ENCODE data around the gene IFT27.
A peak's percentile ranks its signal among the peaks of the same experiment; 100 is the strongest.

Gene IFT27

GRCh38 chr22:36739185-36739584 is 36.7 kb downstream of the IFT27 start:
- TF ChIP-seq, protein P1, sequence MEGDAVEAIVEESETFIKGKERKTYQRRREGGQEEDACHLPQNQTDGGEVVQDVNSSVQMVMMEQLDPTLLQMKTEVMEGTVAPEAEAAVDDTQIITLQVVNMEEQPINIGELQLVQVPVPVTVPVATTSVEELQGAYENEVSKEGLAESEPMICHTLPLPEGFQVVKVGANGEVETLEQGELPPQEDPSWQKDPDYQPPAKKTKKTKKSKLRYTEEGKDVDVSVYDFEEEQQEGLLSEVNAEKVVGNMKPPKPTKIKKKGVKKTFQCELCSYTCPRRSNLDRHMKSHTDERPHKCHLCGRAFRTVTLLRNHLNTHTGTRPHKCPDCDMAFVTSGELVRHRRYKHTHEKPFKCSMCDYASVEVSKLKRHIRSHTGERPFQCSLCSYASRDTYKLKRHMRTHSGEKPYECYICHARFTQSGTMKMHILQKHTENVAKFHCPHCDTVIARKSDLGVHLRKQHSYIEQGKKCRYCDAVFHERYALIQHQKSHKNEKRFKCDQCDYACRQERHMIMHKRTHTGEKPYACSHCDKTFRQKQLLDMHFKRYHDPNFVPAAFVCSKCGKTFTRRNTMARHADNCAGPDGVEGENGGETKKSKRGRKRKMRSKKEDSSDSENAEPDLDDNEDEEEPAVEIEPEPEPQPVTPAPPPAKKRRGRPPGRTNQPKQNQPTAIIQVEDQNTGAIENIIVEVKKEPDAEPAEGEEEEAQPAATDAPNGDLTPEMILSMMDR (IDR thresholded peaks at IDR 0.05; ENCODE audit: low read depth, low read length) = no peak
- TF ChIP-seq MYC (IDR thresholded peaks at IDR 0.05; ENCODE audit: low read depth, low read length) (no peak), POLR2A (IDR thresholded peaks at IDR 0.05; ENCODE audit: extremely low read depth, insufficient read length) (no peak)
- no peak overlapping the region for H3K4me3 ChIP-seq (ENCODE audit: low read depth, low read length)
- DNase-seq (ENCODE audit: low read depth) = no peak

DNA sequence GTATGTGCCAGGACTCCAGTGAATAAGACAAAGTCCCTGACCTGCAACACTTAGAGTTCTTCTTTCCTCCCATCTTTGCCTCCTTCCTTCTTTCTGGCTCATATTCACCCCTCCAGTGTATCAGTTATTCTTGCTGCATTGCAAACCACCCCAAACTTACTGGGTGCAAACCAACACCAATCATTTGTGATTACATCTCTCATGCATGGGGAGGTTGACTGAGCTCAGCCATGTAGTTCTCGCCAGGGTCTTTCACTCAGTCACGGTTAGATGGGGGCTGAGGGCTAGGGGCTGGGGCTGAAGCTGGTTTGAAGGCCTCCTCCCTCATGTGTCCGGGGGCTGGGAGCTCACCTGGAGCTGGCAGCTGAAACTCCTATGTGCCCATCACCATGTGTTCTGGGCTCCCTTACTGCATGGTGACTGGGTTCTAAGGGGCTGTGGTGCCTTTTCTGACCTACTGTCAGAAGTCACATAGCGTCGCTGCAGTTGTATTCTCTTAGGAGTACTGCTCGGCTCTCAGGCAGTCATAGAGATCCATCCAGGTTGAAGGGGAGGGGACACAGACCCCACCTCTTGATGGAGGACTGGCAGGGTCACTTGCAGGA is 37.4 kb downstream of the IFT27 start:
- no peak for DNase-seq (ENCODE audit: low read depth)
- H3K4me3 ChIP-seq (ENCODE audit: low read depth, low read length) = no peak overlapping the region
- TF ChIP-seq POLR2A (IDR thresholded peaks at IDR 0.05; ENCODE audit: extremely low read depth, insufficient read length) (no peak), MYC (IDR thresholded peaks at IDR 0.05; ENCODE audit: low read depth, low read length) (no peak), MAX (IDR thresholded peaks at IDR 0.05; ENCODE audit: low read depth, low read length) (no peak)
- TF ChIP-seq, protein P1 (IDR thresholded peaks at IDR 0.05; ENCODE audit: low read depth, low read length) = no peak

DNA sequence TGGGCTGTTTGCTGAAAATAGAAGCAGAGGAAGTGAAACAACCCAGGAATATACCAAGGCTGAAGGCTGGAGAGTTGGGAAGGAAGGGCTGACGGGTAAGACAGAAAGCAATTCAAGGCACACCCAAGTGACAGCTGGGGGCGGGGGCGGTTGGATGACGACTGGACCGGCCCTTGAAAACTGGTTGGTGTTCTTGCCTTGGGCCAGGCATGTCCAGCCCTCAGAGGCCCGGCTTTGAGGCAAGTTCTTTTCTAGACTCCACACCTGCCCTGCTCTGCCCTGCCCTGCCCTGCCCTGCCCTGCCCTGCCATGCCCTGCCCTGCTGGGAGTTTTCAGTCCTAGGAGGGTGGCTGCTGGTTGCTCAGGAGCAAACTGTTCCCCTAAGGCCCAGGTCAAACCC is 38.1 kb downstream of the IFT27 start:
- DNase-seq (ENCODE audit: low read depth) = no peak
- H3K4me3 ChIP-seq (ENCODE audit: low read depth, low read length) = no peak overlapping the region
- TF ChIP-seq, protein P1 (IDR thresholded peaks at IDR 0.05; ENCODE audit: low read depth, low read length) = no peak
- TF ChIP-seq MAX (IDR thresholded peaks at IDR 0.05; ENCODE audit: low read depth, low read length) = no peak
- TF ChIP-seq MYC (IDR thresholded peaks at IDR 0.05; ENCODE audit: low read depth, low read length) = no peak
- TF ChIP-seq POLR2A (IDR thresholded peaks at IDR 0.05; ENCODE audit: extremely low read depth, insufficient read length) = no peak

DNA sequence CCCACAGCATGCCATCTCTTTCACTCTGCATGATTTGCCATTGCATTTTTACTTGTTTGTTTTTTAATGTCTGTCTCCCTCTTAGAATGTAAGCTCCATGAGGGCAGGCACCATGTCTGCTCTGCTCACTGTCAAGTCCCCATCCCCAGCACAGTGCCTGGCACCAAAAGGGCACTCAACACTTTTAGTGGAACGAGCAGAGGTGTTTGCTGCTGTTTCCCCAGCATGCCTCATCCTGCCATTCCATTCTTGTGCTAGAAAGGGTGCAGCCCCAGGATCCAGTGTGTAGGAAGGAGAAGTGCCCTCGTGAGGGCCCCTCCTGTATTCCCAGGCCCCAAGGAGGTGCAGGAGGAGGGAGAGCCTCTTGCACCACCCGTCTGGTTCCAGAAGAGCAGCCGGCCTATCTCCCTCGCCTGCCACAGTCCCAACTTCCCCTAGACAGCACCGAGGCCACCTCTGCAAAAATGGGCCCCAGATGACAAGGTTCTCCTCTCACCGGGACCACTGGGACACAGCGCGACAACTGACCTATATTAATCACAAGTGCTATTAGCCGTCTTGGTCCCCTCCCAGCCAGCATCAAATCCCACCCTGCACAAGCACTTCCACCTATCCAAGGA is 39.1 kb downstream of the IFT27 start:
- DNase-seq (ENCODE audit: low read depth) = no peak
- TF ChIP-seq MYC (IDR thresholded peaks at IDR 0.05; ENCODE audit: low read depth, low read length) (no peak), POLR2A (IDR thresholded peaks at IDR 0.05; ENCODE audit: extremely low read depth, insufficient read length) (no peak), MAX (IDR thresholded peaks at IDR 0.05; ENCODE audit: low read depth, low read length) (no peak)
- TF ChIP-seq, protein P1 (IDR thresholded peaks at IDR 0.05; ENCODE audit: low read depth, low read length) = no peak
- H3K4me3 ChIP-seq (ENCODE audit: low read depth, low read length) = no peak overlapping the region

DNA sequence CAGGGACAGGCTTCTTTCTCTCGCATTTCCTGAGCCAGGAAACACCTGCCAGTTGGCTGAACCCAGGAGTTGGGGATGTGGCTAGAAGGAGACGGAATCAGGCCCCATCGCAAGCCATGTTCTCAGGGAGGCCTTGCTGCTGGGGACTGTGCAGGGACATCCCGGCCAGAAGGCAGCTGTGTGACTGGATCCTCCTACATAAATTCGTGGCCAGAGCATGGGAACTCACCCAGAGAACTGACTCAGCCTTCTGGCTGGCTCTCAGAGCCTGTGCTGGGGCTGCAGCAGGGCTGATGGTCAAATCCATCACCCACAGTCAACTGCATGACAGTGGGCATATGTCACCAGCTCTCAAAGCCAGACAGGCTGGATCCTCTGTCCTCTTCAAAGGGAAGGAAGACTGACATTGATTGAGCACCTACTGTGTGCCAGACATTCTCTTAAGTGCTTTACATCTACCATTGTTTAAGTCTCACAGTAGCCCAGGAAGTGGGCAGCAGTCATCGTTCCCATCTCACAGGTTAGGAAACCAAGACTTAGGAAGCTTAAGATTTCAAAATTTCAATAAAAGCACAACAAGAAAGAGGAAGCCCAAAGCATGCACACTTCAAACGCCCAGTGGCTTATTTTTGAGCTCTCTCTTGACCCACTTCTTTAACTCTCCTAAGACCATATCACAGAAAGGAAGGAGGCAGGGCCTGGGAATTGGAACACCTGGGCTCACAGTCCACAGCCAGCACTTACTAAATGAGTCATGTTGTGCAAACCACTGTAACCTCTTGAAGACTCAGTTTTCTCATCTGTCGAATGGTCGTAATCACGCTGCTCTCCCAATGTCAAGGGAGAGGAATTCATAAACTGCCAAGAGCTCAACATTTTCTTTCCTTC is 41.5 kb downstream of the IFT27 start:
- no peak overlapping the region for H3K4me3 ChIP-seq (ENCODE audit: low read depth, low read length)
- peak; percentile 44 for DNase-seq (ENCODE audit: low read depth)
- TF ChIP-seq MYC (IDR thresholded peaks at IDR 0.05; ENCODE audit: low read depth, low read length) (no peak), POLR2A (IDR thresholded peaks at IDR 0.05; ENCODE audit: extremely low read depth, insufficient read length) (no peak), MAX (IDR thresholded peaks at IDR 0.05; ENCODE audit: low read depth, low read length) (no peak)
- TF ChIP-seq, protein P1 (IDR thresholded peaks at IDR 0.05; ENCODE audit: low read depth, low read length) = no peak
